NOMO-1 treated with DMSO at 0.1 percent for 48 hours (cell line): Measurements from ENCODE around the gene IFITM5.
"Not testable (repeated sequence)": the region's sequence is repeated elsewhere in the genome, so short reads cannot be mapped to it uniquely, and the experiment has no call there.

Source experiments
- DNase-seq: peaks from one replicate; lab custom pipeline; 2025; ENCODE audit not compliant: unreplicated experiment; lab: John Stamatoyannopoulos, UW

Gene IFITM5

DNA sequence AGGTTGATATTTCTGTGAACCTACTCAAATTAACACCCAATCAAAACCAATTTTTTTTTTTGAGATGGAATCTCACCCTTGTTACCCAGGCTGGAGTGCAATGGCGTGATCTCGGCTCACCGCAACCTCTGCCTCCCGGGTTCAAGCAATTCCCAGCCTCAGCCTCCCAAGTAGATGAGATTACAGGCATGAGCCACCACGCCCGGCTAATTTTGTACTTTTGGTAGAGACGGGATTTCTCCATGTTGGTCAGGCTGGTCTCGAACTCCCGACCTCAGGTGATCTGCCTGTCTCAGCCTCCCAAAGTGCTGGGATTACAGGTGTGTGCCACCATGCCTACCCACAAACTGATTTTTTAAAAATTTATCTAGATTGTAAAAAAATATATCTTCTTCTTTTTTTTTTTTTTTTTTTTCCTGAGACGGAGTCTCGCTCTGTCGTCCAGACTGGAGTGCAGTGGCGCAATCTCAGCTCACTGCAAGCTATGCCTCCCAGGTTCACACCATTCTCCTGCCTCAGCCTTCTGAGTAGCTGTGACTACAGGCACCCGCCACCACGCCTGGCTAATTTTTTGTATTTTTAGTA, 29.3 kb upstream of the IFITM5 start:
- DNase-seq: not testable (repeated sequence)

DNA sequence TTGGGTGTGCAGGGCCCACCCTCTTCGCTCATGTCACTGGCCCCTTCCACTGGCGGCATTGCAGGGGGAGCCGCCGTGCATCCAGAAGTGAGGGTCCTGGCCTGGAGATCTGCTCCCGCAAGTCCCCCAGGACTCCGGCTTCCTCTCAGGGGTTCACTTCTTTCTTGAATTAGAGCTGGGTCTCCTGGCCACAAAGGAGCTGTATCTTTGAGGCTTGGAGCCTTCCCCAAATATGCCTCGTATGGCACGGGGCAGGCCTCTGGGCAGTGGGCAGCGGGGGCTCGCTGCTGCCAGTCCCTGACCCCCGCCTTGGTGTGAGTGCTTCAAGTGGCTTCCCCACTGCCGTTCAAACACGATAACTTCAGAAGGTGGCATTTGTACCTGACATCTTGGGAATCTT, 28.7 kb upstream of the IFITM5 start:
- no peak for DNase-seq

DNA sequence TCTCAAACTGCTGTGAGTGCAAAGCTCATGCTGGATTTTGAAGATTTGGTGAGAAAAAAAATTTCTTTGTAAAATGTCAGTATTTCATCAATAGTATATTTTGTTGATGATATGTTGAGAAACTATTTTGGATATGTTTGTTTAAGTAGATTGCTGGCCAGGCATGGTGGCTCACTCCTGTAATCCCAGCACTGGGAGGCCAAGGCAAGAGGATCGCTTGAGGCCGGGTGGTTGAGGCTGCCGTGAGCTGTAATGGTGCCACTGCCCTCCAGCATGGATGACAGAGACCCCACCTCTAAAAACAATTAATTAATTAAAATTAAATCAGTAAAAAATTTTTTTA, 28.2 kb upstream of the IFITM5 start:
- no peak for DNase-seq

DNA sequence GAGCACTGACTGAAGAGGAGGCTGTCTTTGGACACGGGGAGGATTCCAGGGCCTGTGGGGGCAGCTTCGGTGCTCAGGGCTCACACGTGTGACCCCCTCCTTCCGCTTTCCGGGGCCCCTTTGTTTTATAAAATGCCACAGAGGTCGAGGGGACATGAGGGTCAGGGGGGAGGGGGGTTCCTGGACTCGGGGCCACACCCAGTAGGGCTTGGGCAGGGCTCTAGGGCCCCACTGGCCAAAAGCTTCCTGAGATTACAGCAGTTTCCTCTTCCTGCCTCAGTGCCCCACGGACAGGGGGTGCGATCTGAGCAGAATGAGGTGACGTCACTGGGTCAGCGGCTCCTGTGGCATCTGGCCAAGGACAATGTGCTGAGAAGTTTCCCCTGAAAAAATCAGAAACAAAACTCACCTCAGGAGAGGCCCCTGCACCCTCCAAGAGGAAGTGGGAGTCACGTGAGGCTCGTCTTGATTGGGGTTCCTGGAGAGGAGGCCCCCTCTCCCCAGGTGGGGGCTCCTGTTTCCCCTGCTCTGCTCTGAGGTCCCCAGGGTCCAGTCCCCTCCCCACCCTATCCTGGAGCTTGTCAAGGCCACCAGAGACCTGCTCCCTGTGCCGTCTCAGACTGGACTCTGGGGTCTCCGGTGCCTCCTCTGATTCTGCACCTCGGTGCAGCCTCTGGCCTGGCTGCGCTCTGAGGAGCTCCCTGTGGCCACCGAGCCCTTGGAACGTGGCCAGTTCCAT, 27.7 kb upstream of the IFITM5 start:
- DNase-seq: peak; percentile 87

DNA sequence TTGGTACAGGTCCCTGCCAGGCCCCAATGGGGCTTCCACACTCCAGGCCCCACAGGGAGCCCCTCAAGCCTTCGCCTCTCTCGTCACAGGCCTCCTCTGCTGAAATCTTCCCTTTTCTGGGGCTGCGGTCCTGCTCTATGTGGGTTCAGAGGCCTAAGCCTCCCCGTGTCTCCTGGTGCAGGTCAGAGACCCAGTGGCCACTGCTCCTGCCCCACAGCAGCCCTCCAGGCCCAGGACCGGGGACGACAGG, 27.2 kb upstream of the IFITM5 start:
- no peak for DNase-seq

DNA sequence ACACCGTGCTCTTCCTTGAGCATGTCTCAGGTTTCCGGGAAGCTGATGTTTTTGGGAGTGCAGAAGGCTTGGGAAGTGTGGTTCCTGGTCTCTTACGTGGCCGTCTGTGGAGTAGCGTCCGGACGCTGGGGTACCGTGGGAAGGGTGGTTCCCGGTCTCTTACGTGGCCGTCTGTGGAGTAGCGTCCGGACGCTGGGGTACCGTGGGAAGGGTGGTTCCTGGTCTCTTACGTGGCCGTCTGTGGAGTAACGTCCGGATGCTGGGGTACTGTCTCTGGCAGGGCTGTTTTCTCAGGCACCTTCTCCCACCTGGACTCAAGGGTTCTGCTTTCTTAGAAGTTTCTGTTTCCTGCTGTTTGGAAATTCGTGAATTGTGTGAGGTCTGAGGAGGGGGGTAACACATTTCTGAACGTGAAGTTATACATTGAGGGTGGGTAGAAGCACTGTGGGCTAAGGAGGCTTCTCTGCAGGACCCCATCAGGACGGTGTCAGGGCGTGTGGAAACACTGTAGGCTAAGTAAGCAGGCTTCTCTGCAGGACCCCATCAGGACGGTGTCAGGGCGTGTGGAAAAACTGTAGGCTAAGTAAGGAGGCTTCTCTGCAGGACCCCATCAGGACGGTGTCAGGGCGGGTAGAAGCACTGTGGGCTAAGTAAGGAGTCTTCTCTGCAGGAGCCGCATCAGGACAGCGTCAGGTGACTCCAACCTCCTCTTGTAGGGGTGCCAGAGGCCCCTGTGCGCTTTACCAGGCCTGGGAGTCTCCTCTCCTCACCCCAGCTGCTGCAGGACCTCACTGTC, 26.7 kb upstream of the IFITM5 start:
- DNase-seq: no peak

DNA sequence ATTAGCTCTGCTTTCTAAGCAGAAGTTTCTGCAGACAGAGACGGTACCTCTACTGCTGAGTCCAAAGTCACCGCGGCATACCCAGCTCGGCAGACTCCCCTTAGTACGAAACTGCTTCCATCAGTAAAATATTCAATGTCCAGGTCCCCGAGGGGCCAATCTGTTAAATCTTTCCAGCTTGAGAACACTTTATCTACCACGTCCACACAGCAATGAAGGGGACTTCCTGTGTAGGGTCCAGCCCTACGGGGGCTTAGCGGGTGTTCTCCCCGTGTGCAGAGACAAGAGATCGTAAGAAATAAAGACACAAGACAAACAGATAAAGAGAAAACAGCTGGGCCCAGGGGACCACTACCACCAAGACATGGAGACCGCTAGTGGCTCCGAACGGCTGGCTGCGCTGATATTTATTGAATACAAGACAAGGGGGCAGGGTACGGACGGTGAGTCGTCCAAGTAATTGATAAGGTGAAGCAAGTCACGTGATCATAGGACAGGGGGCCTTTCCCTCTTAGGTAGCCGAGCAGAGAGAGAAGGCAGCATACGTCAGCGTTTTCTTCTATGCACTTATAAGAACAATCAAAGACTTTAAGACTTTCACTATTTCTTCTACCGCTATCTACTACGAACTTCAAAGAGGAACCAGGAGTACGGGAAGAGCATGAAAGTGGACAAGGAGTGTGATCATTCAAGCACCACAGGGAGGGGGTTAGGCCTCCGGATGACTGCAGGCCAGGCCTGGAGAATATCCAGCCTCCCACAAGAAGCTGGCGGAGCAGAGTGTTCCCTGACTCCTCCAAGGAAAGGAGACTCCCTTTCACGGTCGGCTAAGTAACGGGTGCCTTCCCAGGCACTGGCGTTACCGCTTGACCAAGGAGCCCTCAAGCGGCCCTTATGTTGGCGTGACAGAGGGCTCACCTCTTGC, 25.5 kb upstream of the IFITM5 start:
- DNase-seq: not testable (repeated sequence)

DNA sequence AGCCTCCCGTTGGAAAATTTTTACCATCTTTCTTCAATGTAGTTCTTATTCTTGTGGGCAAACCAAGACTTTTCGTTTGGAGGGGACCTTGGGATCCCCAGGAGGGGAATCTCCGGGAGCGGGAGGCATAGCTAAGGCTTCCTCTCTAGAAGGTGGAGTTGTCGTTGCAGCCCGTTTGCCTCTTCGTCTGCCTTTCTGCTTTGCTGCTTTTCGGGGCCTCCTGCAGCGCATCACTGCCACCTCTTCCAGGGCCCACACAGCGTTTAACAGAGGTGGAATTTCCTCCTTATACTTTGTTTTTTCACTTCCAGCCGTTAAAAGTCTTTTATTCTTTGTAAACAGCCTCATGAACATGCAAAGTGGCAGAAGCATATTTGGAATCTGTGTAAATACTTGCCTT, 24.8 kb upstream of the IFITM5 start:
- no peak for DNase-seq

DNA sequence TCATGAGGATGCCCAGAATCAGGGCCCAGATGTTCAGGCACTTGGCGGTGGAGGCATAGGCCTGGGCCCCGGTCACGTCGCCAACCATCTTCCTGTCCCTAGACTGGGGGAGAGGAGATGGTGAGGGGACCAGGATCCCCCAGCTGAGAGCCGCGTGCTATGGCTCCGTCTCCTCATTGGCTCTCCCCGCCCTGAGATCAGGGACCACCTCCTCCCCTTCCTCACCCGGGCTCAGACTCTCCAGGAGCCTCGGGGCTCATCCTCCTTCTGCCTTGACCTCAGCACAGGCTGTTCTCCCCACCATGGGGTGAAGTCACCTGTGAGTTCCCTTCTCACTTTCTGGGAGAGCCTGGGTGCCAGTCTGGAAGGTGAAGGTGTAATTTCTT, 20.6 kb upstream of the IFITM5 start:
- DNase-seq: not testable (repeated sequence)

DNA sequence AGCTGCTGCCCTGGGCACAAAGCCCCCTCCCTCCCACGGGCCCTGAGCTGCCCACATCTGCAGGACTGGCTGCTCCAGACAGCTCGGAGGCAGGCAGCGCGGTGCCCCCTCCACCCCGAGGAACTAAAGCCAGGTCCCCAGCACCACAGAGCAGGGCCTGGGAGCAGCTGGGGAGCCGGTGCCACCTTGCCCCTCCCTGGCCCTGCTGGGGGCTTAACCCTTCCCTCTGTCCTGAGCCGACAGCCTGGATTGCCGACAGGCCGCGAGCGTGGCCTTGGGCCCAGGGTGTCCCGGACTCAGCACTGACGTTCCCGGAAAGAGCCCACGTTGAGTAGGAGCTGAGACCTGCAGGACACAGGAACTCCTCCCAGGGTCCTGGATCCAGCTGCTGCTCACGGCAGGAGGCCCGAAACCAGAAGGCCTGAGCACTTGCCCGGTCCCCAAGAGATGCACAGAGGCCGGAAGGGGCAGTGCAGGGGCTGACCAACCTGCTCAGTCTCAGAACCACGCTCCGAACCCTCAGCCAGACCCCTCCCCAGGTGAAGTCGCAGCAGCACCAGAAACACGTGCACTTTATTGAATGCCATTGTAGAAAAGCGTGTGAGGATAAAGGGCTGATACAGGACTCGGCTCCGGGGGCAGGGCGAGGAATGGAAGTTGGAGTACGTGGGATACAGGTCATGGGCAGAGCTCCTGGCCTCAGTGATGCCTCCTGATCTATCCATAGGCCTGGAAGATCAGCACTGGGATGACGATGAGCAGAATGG, 20.0 kb upstream of the IFITM5 start:
- DNase-seq: not testable (repeated sequence)

DNA sequence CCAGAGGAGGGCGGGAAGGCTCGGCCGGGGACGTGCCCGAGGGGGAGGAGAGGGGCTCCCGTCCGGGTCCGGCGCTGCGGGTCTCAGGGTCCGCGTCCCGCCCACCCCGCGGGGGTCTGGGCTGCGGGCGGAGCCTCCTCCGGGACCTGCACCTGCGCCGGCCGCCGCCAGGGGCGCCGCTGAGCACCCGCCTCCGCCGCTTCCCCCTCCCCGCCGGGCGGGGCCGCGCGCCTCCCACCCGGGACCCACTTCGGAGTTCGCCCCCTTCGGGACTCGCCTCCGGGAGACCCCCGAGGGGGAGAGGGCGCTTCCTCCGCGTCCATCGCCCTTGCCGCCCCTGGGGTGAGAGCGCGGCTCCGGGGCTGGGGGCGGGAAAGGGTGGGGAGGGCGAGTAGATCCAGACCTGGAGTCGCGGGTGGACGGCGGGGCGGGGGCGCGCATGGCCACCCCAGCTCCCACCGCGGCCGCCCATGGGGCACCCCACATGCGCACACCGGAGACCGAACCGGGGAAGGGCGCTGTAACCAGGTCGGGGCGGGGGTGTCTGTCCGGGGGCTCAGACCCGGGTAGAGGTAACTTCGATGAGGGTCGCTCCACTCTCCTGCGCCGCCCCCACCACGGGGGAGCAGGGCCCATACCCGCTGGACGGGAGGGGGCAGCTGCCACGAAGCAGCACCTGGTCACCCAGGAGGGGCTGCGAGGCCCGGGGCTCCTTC, 19.2 kb upstream of the IFITM5 start:
- DNase-seq: not testable (repeated sequence)

DNA sequence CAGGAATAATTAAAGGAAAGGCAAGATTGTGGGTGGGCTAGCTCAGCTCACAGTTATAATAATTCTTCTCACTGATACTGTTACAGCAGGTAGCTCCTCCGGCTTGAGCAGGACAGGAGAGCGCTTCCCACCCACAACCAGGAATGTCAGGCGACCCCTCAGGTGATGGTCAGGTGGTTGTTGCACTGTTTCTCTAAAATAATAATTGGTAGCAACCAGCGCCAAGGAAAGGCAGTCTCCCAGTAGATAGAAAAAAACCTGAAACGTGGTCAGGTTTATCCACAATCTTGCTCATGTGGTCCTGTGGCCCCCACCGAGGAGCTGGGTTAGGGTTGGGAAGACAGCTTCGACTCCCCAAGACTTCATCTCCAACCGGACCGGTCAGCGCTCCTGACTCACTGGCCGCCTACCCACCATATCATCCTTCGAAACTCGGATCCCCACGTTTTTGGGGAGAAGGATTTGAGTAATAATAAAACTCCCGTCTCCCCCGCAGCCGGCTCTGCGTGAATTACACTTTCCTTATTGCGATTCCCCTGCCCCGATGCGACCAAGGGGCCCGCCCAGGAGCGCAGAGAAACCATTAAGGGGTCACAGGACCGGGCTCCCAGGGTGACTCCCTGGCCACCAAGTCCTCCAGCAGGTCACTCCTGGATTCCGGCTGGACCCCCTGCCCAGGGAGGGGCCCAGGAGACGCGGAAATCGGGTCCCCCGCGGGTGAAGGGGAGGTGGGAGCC, 18.5 kb upstream of the IFITM5 start:
- DNase-seq: not testable (repeated sequence)

DNA sequence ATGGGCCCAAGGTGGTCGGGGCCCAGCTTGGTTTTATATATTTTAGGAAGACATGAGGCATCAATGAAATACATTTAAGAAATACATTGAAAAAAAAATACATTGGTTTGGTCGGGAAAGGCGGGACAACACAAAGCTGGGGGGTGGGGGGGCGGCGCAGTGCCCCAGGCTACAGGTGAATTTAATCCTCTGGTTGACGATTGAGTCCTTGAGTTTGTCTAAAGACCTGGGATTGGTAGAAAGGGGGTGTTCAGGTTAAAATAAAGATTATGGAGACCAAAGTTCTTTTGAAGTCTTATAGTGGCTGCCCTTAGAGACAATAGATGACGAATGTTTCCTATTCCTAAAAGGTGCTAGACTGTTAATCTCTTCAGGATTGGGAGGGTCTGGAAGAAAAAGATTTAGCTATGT, 17.6 kb upstream of the IFITM5 start:
- DNase-seq: no peak

DNA sequence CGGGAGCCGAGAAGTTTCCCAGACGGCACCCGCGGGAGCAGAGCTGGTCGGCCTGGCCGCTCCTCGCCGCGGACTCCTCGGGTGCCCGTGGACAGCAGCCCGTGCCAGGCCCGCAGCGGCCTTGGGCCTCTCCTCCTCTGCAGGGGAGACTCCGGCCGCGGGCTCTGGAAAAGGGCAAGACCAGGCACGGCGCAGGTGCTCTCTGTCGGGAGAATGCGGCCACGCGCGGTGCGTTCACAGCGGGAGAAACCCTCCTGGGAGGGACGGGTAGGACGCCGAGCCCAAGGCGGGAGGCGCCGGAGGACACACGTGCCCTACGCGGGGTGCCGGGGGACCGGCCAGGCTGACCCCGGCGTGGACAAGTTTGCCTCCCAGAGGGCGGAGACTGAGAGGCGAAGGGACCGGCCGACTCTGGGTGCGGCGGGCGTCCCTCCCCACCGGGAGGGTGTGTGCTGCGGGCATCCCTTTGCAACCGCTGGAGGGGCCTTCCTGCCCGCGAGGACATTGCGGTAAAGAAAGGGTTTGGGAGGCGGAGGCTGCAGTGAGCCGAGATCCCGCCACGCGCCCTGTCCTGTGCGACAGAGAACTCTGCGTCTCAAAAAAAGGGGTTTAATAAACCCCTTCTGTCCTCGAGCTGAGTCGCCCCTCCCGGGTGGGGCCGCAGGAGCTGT, 16.8 kb upstream of the IFITM5 start:
- DNase-seq: no peak

DNA sequence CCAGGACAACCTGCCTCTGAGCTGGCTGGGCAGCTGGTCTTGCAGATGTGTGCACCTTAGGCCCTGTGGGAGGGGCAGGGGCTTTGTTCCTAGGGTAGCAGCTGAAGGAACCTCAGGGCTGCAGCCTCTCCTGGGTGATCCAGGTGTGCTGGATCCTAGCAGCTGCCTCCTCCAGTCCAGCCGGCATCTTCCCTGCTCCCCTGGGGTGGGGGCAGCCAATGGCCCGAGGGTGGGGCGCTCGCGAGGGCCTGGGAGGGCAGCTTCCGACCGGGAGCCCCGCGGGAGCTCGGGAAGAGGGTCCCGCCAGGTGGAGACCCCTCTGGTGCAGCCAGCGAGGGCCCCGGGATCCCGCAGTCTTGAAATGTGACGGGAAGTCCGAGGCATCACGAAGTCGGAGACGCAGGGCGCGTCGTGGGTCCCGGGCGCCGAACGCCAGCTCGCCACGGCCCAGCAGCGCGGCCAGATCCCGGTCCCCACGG, 16.2 kb upstream of the IFITM5 start:
- DNase-seq: no peak

DNA sequence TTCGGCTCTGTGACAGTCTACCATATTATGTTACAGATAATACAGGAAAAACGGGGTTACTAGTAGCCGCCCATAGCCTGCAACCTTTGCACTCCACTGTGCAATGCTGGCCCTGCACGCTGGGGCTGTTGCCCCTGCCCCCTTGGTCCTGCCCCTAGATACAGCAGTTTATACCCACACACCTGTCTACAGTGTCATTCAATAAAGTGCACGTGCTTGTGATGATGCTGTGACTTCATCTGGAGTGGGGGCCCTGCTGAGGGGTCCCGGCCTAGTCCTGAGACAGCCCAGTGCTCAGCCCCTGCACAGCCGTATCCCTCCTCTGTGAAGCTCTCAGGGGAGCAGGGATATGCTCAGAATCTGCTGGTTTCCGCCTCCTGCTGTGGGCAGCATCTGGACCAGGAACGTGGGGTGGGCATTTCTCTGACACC, 15.7 kb upstream of the IFITM5 start:
- DNase-seq: no peak

DNA sequence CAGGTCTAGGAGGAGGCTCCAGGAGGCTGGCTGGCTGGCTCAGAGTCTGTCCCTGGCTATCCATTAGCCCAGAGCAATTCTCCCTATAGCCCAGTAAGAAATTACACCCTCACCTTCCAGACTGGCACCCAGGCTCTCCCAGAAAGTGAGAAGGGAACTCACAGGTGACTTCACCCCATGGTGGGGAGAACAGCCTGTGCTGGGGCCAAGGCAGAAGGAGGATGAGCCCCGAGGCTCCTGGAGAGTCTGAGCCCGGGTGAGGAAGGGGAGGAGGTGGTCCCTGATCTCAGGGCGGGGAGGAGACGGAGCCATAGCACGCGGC, 15.2 kb upstream of the IFITM5 start:
- DNase-seq: not testable (repeated sequence)

DNA sequence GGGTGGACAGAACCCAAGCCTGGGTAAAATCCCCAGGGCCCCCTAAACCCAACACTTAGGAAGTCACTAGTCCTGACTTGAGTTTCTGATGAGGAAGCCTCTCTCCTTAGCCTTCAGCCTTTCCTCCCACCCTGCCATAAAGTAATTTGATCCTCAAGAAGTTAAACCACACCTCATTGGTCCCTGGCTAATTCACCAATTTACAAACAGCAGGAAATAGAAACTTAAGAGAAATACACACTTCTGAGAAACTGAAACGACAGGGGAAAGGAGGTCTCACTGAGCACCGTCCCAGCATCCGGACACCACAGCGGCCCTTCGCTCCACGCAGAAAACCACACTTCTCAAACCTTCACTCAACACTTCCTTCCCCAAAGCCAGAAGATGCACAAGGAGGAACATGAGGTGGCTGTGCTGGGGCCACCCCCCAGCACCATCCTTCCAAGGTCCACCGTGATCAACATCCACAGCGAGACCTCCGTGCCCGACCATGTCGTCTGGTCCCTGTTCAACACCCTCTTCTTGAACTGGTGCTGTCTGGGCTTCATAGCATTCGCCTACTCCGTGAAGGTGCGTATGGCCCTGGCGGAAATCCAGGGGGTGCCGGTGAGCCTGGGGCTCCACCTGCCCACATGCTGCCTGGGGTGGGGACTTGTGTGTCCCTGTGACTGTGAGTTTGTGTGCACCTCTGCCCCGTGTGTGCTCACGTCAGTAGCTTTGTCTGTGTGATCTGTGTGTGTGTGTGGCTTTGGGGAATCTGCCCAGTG, 14.6 kb upstream of the IFITM5 start, which contains the start of gene IFITM1:
TSS of gene IFITM1 (plus strand) at position 254 of the 767 bp plus-strand sequence. CDS start at position 385, 131 bp downstream.
- peak; percentile 41 for DNase-seq
